Astrocyte (in vitro differentiated cells and primary cell): ENCODE measurements around the gene ARRB1.

ENCODE experiments used
- EZH2 ChIP-seq: IDR thresholded peaks from 2 replicates; pipeline ENCODE4 v1.6.1; 2012; ENCODE audit warnings: mild to moderate bottlenecking, low read length, inconsistent platforms; ENCODE audit not compliant: insufficient read depth
- TF ChIP-seq, protein P1 (sequence below): IDR thresholded peaks from 2 replicates; pipeline ENCODE4 v1.5.1; 2011; ENCODE audit warnings: low read depth, mild to moderate bottlenecking, inconsistent platforms, low read length, moderate library complexity; ENCODE audit not compliant: insufficient read depth

GRCh38 chr11:75376175-75376574 lies 24.7 kb upstream of the ARRB1 start:
- TF ChIP-seq, protein P1, sequence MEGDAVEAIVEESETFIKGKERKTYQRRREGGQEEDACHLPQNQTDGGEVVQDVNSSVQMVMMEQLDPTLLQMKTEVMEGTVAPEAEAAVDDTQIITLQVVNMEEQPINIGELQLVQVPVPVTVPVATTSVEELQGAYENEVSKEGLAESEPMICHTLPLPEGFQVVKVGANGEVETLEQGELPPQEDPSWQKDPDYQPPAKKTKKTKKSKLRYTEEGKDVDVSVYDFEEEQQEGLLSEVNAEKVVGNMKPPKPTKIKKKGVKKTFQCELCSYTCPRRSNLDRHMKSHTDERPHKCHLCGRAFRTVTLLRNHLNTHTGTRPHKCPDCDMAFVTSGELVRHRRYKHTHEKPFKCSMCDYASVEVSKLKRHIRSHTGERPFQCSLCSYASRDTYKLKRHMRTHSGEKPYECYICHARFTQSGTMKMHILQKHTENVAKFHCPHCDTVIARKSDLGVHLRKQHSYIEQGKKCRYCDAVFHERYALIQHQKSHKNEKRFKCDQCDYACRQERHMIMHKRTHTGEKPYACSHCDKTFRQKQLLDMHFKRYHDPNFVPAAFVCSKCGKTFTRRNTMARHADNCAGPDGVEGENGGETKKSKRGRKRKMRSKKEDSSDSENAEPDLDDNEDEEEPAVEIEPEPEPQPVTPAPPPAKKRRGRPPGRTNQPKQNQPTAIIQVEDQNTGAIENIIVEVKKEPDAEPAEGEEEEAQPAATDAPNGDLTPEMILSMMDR = no peak
- TF ChIP-seq EZH2 = no peak
